Islet precursor cell (in vitro differentiated cells): ENCODE data around the gene KIAA0040.

ENCODE experiments used
- DNase-seq: peaks from one replicate; pipeline ENCODE4 v3.0.0-alpha.2; 2018

KIAA0040 gene

DNA sequence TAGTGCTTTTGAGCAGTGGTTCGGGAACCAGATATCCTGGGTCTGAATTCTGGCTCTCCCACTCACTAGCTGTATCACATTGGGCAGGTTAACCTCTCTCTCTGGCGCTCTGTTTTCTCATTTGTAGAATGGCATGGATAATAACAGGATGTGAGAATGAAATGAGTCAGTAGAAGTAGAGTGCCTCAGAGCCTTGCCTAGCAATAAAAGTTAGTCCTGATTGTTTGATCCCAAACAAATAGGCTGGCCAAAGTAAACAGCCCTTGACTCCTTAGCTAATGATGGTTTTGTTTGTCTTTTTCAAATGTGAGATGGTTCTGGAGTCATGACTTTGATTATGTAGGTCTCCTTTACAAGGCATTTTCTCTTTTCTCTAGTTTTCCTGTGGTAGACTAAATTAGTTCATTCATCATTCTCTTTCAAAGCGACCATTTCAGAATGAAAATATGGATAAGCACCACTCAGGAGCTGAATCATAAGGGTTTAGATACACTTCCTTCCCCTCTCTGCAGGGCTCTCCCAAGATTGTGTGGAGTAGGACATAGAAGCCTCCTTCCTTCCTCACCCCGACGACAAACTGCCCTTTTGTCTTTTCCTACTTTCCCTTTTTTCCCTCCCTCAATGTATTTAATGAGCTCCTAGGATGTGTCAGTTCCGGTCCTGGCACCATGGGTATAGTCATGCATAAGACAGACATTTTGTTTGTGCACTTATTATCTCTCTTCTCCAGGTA, 23.1 kb downstream of the KIAA0040 start:
- no peak for DNase-seq

DNA sequence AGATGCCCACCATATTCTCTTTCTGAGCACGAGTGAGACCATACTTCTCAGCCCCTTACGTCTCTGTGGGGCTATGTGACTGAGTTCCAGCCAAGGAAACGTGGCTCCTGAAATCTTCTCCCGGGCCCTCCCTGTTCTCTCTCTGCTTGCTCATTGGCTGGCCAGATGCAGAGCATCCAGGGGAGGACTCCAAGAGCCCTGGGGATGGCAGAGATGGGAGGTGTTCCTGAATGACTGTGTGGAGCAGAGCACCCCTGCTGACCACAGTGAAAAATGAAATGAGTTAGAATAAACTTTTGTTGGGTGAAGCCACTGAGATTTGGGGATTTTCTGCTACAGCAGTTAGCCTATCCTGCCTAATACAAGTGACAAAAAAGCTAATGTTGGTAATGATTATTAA, 23.8 kb downstream of the KIAA0040 start:
- DNase-seq, result no peak

GRCh38 chr1:175167861-175168260, 24.7 kb downstream of the KIAA0040 start:
- no peak for DNase-seq

DNA sequence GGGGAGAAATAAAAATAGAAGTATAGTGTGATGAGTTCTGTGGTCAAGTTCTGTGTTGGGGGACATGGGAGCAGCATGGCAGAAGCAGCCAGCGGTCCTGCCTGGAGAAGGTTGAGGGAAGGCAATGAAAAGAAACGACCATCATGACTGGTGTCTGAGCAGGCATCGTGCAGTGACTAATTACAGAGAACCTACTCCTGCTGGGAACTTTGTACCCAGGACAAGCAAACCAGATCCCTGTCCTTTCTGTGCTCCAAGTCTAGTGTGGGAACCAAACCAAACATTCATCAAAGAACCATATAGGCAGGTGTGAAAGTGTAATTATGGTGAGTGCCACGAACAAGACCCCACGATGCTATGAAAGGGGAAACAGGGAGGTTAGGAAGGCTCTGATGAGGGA, 25.8 kb downstream of the KIAA0040 start:
- no peak for DNase-seq

- DNase-seq, result no peak
Measured at GRCh38 chr1:175164751-175165150, 27.8 kb downstream of the KIAA0040 start.

DNA sequence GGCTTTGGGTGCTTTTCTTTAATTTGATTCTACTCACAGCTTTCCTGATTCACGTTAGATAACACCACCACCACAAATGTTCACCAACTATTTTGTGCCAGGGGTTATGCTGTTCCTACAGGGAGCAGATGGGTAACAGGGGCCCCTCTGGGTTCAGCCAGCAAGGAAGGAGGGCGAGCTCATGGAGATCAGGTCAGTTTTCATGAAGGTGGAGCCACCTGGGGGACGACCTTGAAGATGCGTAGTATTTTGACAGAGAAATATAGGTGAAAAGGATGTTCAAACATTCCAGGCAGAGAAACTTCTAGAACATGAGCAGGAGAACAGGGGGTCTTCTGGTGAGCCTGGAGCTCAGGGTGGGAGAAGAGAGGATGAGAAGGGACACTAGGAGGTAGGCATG, 28.9 kb downstream of the KIAA0040 start:
- DNase-seq, result no peak

GRCh38 chr1:175162955-175163354, 29.6 kb downstream of the KIAA0040 start:
- no peak for DNase-seq

DNA sequence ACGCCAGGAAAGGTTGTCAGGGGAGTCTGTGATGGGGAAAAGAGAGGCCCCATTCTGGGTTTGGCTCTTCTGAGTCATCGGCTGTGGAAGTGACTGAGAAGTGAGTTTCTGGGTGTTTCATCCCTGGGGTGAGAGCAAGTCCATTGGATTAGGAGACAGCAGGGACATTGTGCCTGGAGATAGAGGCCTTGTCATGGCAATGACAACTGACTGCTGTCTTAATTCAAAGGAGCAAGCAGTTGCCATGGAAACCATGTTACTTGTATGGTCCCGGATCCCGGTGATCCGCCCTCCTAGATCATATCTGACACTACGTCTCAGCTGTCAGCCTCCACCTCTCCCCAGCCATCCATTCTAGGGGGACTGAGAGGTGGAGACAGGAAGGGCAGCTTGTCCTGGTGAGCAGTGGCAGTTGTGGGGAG, 34.4 kb downstream of the KIAA0040 start:
- no peak for DNase-seq

DNA sequence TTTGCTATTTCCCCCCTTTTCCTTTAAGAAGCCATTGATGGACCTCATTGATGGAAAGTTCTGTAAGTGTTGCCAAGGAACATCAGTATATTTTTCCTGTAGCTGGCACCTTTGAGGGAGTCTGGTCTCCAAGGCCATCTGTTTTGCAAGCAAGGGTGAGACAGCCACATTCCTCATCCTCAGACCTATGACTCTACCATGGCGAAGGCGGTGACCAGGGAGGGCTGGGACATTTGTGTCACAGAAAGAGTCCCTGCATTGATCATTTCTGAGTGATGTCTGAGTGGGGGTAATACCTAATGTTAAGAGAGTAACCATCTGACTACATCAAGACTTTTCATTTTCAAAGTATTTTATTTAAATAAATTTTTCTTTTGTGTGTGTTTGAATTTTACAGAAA, 35.4 kb downstream of the KIAA0040 start:
- no peak for DNase-seq

DNA sequence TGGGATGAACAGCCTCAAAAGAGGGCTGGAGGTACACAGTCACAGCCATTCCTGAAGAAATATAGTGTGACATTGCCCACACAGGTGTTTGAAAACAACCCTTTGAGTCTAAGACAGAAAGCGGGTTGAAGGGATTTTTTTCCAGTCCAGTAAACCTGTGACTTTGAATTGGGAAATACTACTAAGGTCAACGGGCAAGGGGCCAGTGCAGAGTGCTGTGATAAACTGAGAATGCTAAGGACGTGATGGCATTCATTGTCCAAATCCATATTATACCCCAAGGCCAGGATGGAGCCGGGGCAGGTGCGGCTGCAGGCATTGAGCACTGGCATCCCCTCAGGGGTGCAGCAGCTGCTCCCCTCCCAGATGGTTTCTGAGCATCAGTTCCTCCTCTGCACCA, 36.6 kb downstream of the KIAA0040 start:
- DNase-seq, result no peak

DNA sequence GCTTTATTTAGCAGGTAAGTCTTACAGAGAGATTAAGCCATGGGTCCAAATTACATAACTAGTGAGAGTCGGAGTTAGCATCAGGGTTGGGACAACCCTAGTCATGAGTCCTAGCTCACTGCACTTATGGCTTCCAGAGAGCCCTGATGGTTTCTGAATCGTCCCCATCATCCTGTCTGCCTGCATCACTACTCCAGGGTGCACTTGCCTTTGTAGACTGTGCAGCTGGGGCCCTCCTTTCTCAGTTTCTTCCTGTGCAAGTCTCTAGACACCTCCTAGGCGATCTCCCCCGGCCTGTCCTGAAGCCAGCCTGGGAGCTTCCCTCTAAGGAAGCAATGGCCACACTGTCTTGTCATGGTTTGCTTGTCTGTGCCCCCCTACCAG, 37.1 kb downstream of the KIAA0040 start:
- no peak for DNase-seq

DNA sequence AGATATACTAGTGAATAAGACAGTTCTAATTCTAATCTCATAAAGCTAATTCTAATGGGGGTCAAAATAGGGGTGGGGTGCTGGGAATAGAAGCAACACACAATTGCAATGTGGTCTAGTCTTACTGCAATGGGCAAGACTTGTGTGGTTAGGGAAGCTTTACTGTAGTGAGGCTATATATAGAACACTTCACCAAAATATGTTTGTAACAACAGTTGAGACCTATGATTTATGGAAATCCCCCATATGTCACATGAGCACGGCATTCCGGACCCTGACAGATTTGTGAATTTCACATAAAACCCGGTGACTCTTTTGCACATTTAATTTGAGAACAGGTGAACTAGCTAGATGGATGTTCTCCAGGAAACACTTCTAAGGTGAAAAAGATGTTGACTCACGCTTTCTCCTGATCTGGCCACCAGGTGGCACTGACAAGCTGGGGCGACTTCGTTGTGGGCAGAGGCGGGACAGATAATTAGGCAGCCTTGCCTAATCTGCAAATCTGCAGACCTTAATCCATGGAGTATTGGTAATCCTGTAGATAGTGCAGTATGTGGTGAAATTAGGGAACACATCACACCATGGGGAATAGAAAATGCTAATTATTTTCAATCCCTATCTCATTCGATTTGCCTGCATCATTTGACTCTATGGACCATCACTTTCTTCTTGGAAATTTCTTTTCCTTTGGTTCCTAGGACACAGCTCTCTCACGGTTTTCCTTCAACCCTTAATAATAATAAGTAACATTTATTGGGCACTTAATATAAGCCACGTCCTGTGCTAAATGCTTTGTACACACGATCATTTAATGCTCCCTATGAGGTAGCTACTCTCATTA, 37.7 kb downstream of the KIAA0040 start:
- DNase-seq, result peak; percentile 84

DNA sequence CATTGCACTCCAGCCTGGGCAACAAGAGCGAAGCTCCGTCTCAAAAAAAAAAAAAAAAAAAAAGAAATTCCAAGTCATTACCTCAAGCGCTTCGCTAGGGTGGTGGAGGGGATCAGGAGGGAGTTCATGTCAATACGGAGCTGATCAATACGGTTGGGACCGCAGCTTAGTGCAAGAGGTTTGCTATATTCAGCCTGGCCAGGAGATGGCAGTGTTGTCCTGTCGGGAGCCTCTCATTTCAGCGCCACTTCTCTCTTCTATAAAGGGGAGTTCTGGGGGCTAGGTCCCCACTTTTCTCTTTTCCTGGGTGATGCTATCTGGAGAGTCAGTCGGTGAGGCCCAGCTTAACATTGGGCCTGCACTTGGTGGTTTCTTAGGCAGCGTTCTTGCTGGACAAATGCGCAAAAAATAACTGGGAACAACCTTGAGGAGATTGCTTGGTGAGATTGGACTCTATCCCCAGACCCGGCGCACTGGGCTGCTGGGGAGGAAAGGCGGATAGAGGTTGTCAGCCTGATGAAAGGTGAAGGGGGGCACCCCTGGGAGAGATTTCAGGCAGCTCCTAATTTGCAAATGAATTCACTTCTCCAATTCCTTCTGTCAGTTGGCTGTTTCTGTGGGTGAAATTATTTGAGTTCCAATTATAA, 40.4 kb downstream of the KIAA0040 start:
- peak; percentile 66 for DNase-seq

- no peak for DNase-seq
Measured at GRCh38 chr1:175150596-175151319, 41.8 kb downstream of the KIAA0040 start.

- no peak for DNase-seq
Measured at GRCh38 chr1:175148068-175148467, 44.5 kb downstream of the KIAA0040 start.

DNA sequence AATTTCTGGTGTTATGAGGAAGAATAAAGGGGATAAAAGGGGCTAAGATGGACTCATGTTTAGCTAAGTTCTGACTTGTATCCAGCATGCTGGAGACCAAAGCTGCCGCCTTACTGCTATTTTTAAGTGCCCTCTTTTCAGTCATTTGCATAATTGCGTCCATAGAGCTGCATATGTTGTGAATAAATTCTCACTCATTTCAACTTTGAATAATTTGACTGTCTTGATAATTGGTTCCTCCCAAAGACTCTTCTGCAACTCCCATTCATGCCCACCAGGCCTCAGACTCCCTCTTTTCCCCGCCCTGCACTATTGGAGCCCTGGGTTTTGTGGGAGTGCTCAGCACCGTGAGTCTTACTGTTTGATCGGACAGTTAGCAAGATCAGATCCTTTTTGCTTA, 45.0 kb downstream of the KIAA0040 start:
- DNase-seq, result no peak

- peak; percentile 85 for DNase-seq
Measured at GRCh38 chr1:175146529-175147213, 45.9 kb downstream of the KIAA0040 start.

DNA sequence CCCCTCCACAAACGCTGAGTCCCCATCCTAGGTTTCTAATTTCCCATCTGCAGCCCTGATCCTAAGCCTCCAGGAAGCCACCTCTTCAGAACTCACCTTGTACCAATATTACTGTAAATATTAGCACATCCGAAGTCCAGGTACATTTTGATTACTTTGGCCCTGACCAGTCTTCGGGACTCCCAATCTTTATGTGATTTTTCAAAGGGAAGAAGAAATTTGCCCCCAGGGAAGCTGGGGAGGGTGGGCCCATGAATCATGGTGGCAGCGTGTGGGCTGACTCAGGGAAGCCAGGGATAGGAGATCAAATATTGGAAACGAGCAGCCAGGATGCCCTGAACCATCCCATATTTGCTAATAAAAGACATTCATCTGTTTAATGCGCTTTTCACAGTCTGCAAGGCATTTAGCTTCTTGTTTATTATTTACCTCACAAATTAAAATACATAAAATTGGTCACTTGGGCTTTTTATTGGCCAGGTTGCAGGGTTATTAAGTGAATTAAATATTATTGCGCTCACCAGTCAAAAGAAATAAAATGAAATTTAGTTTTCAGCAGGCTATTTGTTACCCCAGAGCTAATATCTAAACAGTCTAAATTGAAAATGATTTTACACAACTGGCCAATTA, 46.6 kb downstream of the KIAA0040 start:
- DNase-seq, result no peak

DNA sequence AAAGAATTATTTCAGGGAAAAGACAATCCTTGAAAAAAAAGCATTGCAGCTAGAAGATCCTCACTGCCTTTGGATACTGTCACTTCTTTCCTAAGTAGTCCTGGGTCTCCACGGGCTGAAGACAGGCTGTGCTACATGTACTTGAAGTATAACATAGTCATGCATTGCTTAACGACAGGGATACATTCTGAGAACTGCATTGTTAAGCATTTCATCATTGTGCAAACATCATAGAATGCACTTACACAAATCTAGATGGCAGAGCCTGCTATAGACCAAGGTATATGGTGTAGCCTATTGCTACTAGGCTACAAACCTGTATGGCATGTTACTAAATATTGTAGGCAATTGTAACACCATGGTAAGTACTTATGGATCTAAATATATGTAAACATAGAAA, 54.0 kb downstream of the KIAA0040 start:
- no peak for DNase-seq

DNA sequence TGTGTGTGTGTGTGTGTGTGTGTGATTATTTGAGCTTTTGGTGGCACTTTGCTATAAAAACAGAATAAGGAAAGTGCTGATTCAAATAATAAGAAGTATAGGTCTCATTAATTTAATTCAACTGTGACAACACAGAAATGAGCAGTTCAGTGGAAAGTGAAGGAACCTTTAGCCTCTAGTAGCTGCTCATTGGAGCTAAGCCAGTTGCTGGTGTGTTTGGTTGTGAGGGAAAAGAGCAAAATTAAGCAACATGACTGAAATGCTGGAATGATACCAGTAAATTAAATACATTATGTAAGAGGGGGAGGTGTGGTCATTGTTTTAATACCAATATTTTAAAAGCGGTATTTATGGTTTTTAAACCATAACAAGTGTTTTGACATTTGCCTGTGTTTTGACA, 55.2 kb downstream of the KIAA0040 start:
- no peak for DNase-seq

GRCh38 chr1:175136246-175136645, 56.3 kb downstream of the KIAA0040 start:
- DNase-seq, result no peak

DNA sequence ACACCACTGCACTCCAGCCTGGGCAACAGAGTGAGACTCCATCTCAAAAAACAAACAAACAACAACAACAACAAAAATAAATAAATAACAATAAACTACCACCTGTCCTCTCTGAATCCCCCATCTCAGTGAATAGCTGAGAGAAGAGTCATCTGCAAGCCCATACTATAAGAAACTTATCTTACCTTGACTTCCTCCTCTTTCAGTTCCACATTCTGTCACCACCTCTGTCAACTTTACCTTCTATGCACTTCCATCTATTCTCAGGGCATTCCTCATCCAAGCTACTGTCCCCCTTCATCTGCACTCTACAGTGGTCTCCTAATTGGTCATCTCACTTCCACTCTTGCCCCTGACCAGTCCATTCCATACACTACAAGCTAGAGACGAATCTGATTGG, 58.1 kb downstream of the KIAA0040 start:
- DNase-seq, result peak; percentile 7
